GM21381 (cell line): Measurements from ENCODE around the gene CCDC32.

Experiments used
- ATAC-seq: cut with Tn5 transposase; IDR thresholded peaks from one replicate; pipeline ENCODE4 v1.9.1; 2021; ENCODE audit warnings: mild to moderate bottlenecking, moderate library complexity; ENCODE audit not compliant: unreplicated experiment

CCDC32 gene

DNA sequence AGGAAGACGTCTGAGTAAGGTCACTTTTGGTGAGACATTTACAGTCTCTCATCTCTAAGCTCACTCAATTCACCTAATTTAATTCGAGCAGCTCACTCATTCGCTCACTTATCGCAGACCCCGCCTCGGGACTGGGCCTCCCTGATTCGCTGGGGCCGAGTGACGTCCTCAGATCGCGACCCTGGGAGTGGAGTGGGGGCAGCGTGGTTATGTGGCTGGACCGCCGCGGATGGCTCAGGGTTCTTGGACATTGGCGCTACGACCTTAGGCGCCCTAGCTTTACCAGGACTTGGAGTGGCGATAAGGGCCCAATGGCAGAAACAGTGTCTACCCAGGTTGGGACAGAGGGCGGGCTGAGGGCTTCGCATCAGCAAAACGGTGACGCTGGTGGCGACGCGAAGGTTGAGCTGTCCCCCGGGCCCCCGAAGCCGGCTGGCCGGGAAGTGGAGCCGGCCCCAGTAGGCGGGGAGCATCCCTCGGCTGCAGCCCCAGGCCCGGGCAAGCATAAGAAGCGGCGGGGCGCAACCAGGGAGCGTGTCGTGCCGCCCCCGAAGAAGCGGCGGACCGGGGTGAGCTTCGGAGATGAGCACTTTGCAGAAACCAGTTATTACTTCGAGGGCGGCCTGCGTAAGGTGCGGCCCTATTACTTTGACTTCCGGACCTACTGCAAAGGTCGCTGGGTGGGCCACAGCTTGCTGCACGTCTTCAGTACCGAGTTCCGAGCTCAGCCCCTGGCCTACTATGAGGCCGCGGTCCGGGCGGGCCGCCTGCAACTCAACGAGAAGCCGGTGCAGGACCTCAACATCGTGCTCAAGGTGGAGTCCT lies 4.5 kb upstream of the CCDC32 start, which contains the start of gene RPUSD2:
Gene RPUSD2 (plus strand): TSS at position 171 of the 825 bp plus-strand sequence. CDS start 39 bp downstream, at position 210.
- ATAC-seq, result peak; percentile 47

DNA sequence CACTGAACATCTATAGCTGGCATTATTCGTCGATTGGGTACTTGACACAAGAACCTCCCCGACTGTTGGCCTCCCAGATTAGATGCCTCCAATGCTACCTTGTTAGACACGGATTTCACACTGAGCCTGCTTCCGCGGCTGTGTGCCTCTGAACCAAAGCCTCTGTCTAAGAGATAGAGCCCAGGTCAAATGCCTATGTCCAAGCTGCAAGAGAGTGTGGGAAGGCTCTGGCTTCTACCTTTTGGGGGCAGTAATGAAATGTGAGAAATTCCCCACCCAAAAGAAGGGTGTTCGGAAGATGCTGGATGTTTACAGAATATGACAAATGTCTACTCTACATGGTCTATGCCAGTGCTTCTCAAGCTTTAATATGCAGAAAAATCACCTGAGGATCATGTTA lies 2.3 kb upstream of the CCDC32 start:
- no peak for ATAC-seq

DNA sequence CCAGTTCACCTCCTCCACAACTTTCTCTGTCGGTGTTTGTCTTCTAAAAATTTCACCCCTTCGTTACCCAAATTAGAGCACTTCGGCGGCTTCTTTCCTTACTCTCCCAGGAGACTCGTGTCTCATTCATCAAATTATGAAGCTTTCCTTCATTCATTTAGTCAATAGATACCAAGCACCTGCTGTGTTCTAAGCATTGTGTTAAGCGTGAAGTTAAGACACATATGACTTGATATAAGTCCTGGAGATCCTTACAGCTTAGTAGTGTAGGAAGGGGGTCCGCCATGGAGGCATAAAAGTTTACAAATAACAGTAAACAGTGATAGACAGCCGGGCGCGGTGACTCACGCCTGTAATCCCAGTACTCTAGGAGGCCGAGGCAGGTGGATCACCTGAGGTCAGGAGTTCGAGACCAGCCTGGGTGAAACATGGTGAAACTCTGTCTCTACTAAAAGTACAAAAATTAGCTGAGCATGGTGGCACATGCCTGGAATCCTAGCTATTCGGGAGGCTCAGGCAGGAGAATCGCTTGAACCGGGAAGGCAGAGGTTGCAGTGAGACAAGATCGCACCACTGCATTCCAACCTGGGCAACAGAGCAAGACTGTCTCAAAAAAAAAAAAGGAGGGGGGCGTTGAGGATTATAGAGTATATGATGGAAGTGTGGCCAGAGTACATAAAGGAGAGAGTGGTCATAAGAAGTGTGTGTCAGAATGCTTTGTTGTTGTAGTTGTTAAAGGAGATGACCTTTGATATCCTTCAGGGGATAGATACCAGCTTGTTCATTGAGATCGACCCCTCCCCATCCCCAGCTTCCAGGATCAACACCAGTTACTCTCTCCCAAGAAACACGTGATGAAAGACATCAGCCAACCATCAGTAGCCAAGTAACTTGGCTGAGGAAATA lies 744 bp upstream of the CCDC32 start:
- ATAC-seq, result no peak

- ATAC-seq, result no peak
Observed at GRCh38 chr15:40563426-40563825, 1.4 kb downstream of the CCDC32 start.

DNA sequence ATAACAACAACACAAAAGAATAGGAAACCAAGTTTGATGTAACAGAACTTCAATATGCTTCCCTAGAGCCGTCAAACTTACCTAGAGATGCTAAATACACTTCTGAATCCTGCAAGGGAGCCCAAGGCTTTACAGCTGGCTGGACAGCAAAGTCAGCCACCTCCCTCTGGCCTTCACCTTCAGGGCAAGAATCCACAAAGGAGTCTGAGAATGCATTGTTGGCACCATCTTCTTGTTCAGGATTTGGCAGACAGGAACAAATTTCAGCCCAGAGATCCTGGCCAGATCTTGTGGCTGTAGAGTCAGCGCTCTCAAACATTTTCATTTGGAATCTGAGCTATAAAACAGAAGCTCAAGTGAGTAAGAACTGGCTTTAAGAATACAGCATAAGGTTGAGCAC lies 2.2 kb downstream of the CCDC32 start:
- no peak for ATAC-seq

GRCh38 chr15:40558952-40559742 lies 5.7 kb downstream of the CCDC32 start:
- no peak for ATAC-seq

- ATAC-seq, result no peak
Observed at GRCh38 chr15:40555876-40556275, 9.0 kb downstream of the CCDC32 start.

GRCh38 chr15:40554161-40554525 lies 10.7 kb downstream of the CCDC32 start:
- ATAC-seq, result no peak

DNA sequence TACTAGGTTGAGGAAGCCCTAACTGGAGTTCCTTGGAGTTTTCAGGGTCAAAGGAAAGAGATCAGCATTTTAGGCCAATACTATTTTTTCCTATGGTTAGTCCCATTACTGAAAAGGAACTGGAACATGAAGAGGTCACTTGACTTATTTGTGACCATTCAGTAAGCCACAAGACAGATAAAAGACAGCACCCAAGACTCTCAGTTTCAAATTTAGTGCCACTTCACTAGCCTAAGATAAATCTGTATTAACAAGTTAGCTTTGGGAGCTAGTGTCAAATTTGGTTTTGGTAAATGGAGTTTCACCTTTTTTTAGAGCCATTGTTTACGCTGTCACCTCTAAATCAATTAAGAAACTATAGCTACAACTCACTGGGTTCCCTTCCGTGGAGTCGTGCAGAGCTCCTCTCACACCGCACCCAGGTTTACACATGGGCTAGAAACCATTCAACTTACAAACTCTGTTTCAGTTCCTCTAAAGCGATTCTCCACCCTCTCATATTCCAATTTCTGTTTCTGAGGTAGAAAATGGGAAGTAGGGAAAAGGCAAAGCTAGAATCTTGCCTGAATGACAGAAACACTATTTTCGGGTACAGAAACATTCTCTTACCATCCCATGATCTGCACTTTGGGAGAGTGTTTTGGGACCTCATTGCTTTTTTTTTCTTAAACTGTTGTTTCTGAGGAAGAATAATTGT lies 14.4 kb downstream of the CCDC32 start:
- peak; percentile 71 for ATAC-seq

DNA sequence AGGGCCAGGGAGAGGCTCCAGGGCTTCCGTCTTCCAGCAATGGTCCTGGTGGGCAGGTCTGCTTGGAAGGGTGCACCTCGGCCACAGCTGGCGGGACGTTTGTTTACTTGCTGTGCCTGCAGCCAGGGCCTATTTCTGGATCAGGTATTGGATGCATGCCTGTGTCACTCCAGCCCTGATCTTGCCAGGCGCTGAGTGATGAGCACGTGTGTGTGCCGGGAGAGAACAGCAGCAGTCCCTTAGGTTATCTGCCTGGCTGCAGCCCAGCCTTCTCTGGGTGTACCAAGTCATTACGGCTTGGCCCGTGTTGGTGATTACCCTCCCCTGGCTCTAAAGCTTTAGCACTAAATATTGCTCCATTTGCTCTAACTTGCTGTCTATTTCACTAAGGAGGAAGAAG lies 14.9 kb downstream of the CCDC32 start:
- peak; percentile 14 for ATAC-seq

DNA sequence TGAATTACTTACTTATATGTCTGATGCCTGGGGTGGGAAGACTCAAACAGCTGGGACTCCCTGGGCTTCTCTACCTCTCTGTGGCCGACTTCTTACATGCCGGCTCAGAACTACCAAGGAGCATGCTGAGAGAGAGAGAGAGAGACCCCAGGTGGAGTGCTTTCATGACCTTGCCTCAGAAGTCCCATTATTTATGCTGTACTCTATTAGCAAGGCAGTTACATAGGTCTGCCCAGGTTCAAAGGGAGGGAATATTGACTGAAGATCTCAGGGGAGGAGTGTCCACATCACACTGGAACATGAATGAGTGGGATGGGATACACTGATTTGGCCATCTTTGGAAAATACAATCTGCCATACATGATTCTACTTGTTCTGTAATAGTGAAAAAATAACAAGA lies 16.2 kb downstream of the CCDC32 start:
- no peak for ATAC-seq

- ATAC-seq, result no peak
Observed at GRCh38 chr15:40545457-40545856, 19.4 kb downstream of the CCDC32 start.

DNA sequence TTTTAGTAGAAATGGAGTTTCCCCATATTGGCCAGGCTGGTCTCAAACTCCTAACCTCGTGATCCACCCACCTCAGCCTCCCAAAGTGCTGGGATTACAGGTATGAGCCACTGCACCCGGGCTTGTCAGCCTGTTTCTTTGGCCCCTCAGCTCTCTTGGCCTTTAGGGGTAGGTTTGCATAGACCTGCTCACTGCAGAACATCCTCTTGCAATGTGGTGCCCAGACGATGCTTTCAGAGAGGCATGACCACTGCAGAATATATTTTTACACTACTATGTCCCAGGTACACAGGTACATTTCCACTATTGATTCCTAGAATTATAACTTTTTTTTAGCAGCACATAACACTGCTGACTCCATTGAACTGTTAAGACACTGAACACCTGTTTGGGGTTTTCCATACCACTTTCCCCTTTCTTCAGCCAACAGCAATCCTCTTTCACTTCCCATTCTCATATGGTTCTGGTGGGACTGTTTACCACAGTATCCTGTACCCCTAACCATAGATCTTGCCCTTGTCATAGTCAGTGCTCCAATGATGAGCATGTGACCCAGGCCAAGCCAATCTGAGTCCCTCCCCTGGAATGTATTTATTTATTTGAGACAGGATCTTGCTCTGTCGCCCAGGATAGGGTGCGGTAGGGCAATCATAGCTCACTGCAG lies 21.1 kb downstream of the CCDC32 start:
- peak; percentile 72 for ATAC-seq

GRCh38 chr15:40543082-40543481 lies 21.8 kb downstream of the CCDC32 start:
- ATAC-seq, result no peak

DNA sequence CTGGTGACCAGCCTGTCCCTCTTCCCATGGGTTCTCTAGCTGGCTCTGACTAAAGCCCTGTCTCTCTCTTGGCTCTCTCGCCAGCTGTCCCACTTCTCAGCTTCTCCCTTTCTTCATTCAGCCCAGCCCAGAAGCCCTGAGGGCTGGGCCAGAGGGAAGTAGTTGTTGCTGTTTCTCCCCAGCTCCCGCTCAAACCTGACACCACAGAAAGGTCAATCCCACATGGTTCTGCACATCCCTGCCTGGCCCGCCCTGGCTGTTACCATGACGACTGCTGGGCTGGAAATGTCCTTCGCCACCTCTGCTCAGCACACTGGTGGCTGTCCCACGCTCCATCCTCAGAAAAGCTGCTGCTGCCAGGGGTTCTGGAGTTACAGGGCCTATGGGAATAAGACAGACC lies 25.9 kb downstream of the CCDC32 start:
- ATAC-seq, result no peak

DNA sequence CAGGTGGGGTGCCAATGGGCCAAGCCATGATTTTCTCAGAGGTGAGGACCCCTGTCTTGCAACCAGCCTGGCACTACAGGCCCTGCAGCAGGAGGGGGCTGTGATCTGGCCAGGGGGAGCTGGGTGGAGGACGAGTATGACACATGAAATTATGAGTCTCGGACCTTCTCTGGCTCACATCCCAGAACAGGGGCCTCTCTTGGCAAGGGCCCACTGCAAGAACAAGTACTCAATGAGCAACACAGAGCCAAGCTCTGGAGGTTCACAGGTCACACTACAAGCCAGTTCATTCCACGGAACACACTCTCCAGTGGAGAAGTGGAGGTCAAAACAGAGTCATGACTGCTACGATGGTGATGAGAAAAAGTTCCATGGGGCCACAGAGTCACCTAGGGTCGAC lies 28.3 kb downstream of the CCDC32 start:
- ATAC-seq, result no peak

GRCh38 chr15:40534371-40534770 lies 30.5 kb downstream of the CCDC32 start:
- no peak for ATAC-seq

GRCh38 chr15:40533763-40534364 lies 31.0 kb downstream of the CCDC32 start:
- no peak for ATAC-seq

DNA sequence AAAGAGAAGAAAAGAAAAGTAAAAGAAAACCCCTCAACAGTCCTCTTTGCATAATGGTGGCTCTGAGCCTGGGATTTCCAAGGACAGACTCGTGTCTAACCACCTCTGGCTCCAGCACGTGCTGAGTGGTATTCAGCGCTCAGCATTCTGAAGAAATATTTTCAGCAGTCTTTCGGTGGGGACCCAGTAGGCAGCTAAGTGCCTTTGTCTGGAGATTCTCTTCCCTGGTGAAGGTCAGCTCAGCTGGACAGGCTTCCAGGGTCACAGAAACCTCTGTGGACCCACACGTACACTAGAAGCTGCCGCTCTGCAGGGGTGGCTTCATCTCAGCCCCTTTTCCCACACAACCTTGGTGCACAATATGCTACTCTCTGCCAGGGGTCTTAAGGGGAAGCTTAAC lies 36.0 kb downstream of the CCDC32 start:
- no peak for ATAC-seq

GRCh38 chr15:40525855-40526254 lies 39.0 kb downstream of the CCDC32 start:
- ATAC-seq, result no peak
